Left ventricle myocardium inferior (tissue), 1 donor: Measurements from ENCODE around the gene MGMT. TPM values are rescaled to one million over a fixed set of nuclear protein-coding genes. Genes with fewer than 3 reads are reported as not detected.

ENCODE experiments used
- DNase-seq: peaks from one replicate; pipeline ENCODE4 v3.0.0-alpha.2; 2020
- H3K27ac ChIP-seq: fragments of 200-600 bp; replicated peaks from 2 replicates; pipeline ENCODE4 v1.8.0; 2021
- H3K27me3 ChIP-seq: fragments of 200-600 bp; 2 replicates; pipeline ENCODE4 v1.8.0; 2021; ENCODE audit warnings: low read depth
- H3K36me3 ChIP-seq: fragments of 200-600 bp; 2 replicates; pipeline ENCODE4 v1.8.0; 2021
- H3K4me1 ChIP-seq: fragments of 200-600 bp; 2 replicates; pipeline ENCODE4 v1.8.0; 2021
- H3K4me3 ChIP-seq: fragments of 200-600 bp; 2 replicates; pipeline ENCODE4 v1.8.0; 2021; ENCODE audit warnings: mild to moderate bottlenecking, moderate library complexity
- H3K9me3 ChIP-seq: fragments of 200-600 bp; replicated peaks from 2 replicates; pipeline ENCODE4 v1.8.0; 2021
- intact Hi-C: fragments of 100-400 bp; cut with micrococcal nuclease; formaldehyde crosslinking; loops from one replicate; pipeline ENCODE4 v1.11.0; 2022
- total RNA-seq: library from RNA; stranded (reverse); fragmentation: NEBNext Ultra II Directional; extraction: Animal tissue kit (Norgen Biotek cat#: 25700); gene quantifications from one replicate; pipeline ENCODE4 v1.2.1, GENCODE V29; 2021
- TF ChIP-seq, protein P1 (sequence below): fragments of 200-600 bp; IDR thresholded peaks from 2 replicates; pipeline ENCODE4 v1.8.0; 2021; ENCODE audit warnings: antibody characterized with exemption, mild to moderate bottlenecking, borderline replicate concordance
- donor health status: DM: no; HTN: yes; CAD: no; lungs with severe emphysema.

Gene MGMT
- total RNA-seq, 1 donor from 2014 or later = 15.4 TPM

DNA sequence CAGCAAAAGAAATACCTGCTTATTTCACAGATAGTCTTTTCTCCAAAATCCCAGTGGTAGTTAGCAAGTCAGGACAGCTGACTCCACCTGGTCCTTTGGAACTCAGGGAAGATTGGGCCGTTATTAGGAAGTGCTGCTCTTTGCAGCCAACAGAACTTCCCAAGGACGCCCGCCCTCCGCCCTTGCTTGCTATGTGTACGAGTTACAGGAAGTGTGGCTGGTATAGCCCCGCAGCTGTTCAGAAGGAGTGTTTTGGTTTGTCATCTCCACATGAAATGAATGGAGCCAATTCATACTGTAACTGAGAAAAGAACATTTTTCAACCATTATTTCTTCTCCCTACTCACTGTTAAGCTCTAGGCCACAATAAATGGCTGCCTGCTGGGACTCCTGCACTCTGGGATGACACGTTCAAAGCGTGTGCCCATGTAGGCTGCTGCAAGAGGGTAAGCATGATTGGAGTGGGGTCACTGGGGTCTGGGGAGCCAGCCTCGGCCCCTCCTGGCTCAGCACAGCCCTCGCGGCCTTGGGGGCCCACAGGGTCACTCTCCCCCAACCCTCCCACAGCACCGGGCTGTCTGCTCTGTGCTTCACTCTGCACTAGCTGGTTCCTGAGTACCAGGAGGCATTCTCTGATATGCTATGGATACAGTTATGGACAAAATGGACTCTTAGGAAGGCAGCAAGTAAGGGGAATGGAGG, 253.0 kb downstream of the MGMT start:
- Histone ChIP-seq H3K4me3 (no peak overlapping the region), H3K9me3 (peaks cover 17% of the 10 kb centered on the region), H3K36me3 (peaks cover 9% of the 10 kb centered on the region), H3K27ac (no peak overlapping the region), H3K4me1 (no peaks in the 10 kb centered on the region), H3K27me3 (no peaks in the 10 kb centered on the region)
- TF ChIP-seq, protein P1, sequence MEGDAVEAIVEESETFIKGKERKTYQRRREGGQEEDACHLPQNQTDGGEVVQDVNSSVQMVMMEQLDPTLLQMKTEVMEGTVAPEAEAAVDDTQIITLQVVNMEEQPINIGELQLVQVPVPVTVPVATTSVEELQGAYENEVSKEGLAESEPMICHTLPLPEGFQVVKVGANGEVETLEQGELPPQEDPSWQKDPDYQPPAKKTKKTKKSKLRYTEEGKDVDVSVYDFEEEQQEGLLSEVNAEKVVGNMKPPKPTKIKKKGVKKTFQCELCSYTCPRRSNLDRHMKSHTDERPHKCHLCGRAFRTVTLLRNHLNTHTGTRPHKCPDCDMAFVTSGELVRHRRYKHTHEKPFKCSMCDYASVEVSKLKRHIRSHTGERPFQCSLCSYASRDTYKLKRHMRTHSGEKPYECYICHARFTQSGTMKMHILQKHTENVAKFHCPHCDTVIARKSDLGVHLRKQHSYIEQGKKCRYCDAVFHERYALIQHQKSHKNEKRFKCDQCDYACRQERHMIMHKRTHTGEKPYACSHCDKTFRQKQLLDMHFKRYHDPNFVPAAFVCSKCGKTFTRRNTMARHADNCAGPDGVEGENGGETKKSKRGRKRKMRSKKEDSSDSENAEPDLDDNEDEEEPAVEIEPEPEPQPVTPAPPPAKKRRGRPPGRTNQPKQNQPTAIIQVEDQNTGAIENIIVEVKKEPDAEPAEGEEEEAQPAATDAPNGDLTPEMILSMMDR = no peak
- intact Hi-C loops = no loop called here
- no peak for DNase-seq

GRCh38 chr10:129725011-129725410, 258.0 kb downstream of the MGMT start:
- Histone ChIP-seq H3K9me3 (peaks cover 33% of the 10 kb centered on the region), H3K27me3 (no peaks in the 10 kb centered on the region), H3K4me3 (no peak overlapping the region), H3K36me3 (peaks cover 25% of the 10 kb centered on the region), H3K4me1 (no peaks in the 10 kb centered on the region), H3K27ac (no peak overlapping the region)
- TF ChIP-seq, protein P1 = no peak
- intact Hi-C loops = no loop called here
- no peak for DNase-seq

- H3K27me3 ChIP-seq = no peaks in the 10 kb centered on the region
- H3K27ac ChIP-seq = no peak overlapping the region
- intact Hi-C loops = no loop called here
- TF ChIP-seq, protein P1 = no peak
- H3K9me3 ChIP-seq = peaks cover 33% of the 10 kb centered on the region
- H3K4me3 ChIP-seq = no peak overlapping the region
- peaks cover 25% of the 10 kb centered on the region for H3K36me3 ChIP-seq
- H3K4me1 ChIP-seq = no peaks in the 10 kb centered on the region
- DNase-seq = no peak
Observed at GRCh38 chr10:129725482-129725881, 258.4 kb downstream of the MGMT start.

DNA sequence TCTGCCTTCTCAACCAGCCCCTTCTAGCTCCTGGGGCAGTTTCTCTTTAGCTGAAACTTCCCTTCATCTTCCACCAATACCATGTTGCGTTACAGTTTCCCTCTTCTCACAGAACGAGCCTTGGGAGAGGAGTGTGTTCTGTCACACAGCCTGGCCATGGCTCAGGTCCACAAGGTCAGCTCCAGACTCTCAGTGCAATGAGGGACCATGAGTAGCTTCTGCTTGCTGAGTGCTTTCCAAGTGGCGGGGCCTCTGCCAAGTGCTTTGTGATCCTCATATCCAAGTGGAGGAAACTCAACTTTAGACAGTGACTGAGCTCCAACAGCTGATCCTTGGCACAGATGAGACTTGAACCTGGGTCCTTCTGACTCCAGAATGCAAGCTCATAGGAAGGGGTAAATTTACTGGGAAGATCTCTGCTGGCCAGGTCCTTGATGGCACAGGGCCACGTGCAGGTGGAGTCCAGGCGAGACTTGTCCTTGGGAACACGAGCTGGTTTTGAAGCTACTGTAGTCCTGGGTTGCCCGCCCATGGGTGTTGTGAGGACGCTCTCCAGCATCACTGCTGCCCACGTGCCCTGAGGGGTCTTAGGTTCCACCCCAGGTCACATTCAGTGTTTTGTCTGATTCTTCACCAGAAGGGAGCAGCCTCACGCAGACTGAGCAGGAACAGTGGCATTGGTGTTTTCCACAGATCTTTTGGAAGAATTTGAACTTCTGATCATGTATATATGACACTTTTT, 259.0 kb downstream of the MGMT start:
- intact Hi-C loops = no loop called here
- Histone ChIP-seq H3K4me1 (no peaks in the 10 kb centered on the region), H3K36me3 (peaks cover 24% of the 10 kb centered on the region), H3K27me3 (no peaks in the 10 kb centered on the region), H3K4me3 (no peak overlapping the region), H3K9me3 (peaks cover 31% of the 10 kb centered on the region), H3K27ac (no peak overlapping the region)
- no peak for DNase-seq
- TF ChIP-seq, protein P1 = no peak

- Histone ChIP-seq H3K9me3 (peaks cover 21% of the 10 kb centered on the region), H3K4me1 (no peaks in the 10 kb centered on the region), H3K4me3 (no peak overlapping the region), H3K27ac (no peak overlapping the region), H3K27me3 (no peaks in the 10 kb centered on the region), H3K36me3 (peaks cover 18% of the 10 kb centered on the region)
- intact Hi-C loops = no loop called here
- no peak for DNase-seq
- TF ChIP-seq, protein P1 = no peak
Observed at GRCh38 chr10:129727071-129727470, 260.0 kb downstream of the MGMT start.
